Suprapubic skin (tissue), 4 donors: Measurements from ENCODE around the gene CHD3.

ENCODE experiments used
- EP300 ChIP-seq: sonication (generic); formaldehyde crosslinking; IDR thresholded peaks from one replicate; pipeline ENCODE4 v1.6.1; 2017; ENCODE audit warnings: antibody characterized with exemption
- POLR2A ChIP-seq, 2 donors: fragments of 450-650 bp; IDR thresholded peaks; one replicate each; pipeline ENCODE4 v1.6.1; 2017; ENCODE audit warnings: antibody characterized with exemption in 2 of 2, mild to moderate bottlenecking in 2 of 2, moderate library complexity in 2 of 2
- POLR2AphosphoS5 ChIP-seq, 3 donors: sonication (generic); formaldehyde crosslinking; IDR thresholded peaks; one replicate each; pipeline ENCODE4 v1.6.1; 2017; ENCODE audit warnings: antibody characterized with exemption in 3 of 3
- TF ChIP-seq, protein P1 (sequence below), 2 donors: fragments of 200-600 bp in 1 of 2; fragments of 450-650 bp in 1 of 2; sonication (generic) in 1 of 2; IDR thresholded peaks; one replicate each; pipeline ENCODE4 v1.5.1; 2016 to 2019; ENCODE audit warnings: antibody characterized with exemption in 2 of 2, mild to moderate bottlenecking in 1 of 2, moderate library complexity in 1 of 2

- TF ChIP-seq, protein P1, sequence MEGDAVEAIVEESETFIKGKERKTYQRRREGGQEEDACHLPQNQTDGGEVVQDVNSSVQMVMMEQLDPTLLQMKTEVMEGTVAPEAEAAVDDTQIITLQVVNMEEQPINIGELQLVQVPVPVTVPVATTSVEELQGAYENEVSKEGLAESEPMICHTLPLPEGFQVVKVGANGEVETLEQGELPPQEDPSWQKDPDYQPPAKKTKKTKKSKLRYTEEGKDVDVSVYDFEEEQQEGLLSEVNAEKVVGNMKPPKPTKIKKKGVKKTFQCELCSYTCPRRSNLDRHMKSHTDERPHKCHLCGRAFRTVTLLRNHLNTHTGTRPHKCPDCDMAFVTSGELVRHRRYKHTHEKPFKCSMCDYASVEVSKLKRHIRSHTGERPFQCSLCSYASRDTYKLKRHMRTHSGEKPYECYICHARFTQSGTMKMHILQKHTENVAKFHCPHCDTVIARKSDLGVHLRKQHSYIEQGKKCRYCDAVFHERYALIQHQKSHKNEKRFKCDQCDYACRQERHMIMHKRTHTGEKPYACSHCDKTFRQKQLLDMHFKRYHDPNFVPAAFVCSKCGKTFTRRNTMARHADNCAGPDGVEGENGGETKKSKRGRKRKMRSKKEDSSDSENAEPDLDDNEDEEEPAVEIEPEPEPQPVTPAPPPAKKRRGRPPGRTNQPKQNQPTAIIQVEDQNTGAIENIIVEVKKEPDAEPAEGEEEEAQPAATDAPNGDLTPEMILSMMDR (IDR thresholded peaks at IDR 0.05) = no peak
- no peak for TF ChIP-seq POLR2A (IDR thresholded peaks at IDR 0.05)
- TF ChIP-seq POLR2AphosphoS5 (IDR thresholded peaks at IDR 0.05) = no peak
- TF ChIP-seq EP300 = no peak
Observed at GRCh38 chr17:7894866-7895265, 6.3 kb downstream of the CHD3 start.
